K562 (cell line): ENCODE data around the gene SLC9A1. TPM values are rescaled to one million over a fixed set of nuclear protein-coding genes. Genes with fewer than 3 reads are reported as not detected.

ENCODE experiments used
- BHLHE40 ChIP-seq: IDR thresholded peaks from 2 replicates; pipeline ENCODE4 v1.6.1; 2011; ENCODE audit warnings: low read length, improper control_type of control experiment
- CBFB ChIP-seq: sonication (generic); formaldehyde crosslinking; IDR thresholded peaks from 2 replicates; pipeline ENCODE4 v1.4.0; 2020; ENCODE audit warnings: mild to moderate bottlenecking, missing genetic modification reagents
- CCNT2 ChIP-seq: IDR thresholded peaks from 2 replicates; pipeline ENCODE4 v1.6.1; 2011; ENCODE audit warnings: borderline replicate concordance, low read depth, mild to moderate bottlenecking, moderate library complexity, mixed read lengths, low read length; ENCODE audit not compliant: insufficient read length; ENCODE audit errors: extremely low read depth
- MECOM ChIP-seq: fragments of 250-450 bp; sonication (Bioruptor Pico); IDR thresholded peaks from 2 replicates; pipeline ENCODE4 v1.8.0; 2022; ENCODE audit warnings: inconsistent platforms
- MEF2A ChIP-seq: IDR thresholded peaks from 2 replicates; pipeline ENCODE4 v1.6.1; 2011; ENCODE audit warnings: low read depth, mild to moderate bottlenecking, low read length, moderate library complexity; ENCODE audit not compliant: control insufficient read depth
- SAFB ChIP-seq: fragments of 200-400 bp; formaldehyde crosslinking; IDR thresholded peaks from 2 replicates; pipeline ENCODE4 v1.6.1; 2017; ENCODE audit warnings: low read depth, low read length, borderline replicate concordance
- SPI1 ChIP-seq: IDR thresholded peaks from 2 replicates; pipeline ENCODE4 v1.6.1; 2011; ENCODE audit warnings: low read depth, low read length, control low read depth, borderline replicate concordance
- TSHZ1 ChIP-seq: fragments of 250-450 bp; sonication (Bioruptor Pico); IDR thresholded peaks from 2 replicates; pipeline ENCODE4 v1.4.0; 2020; ENCODE audit warnings: mild to moderate bottlenecking, moderate library complexity
- ZBTB9 ChIP-seq: fragments of 450-650 bp; formaldehyde crosslinking; IDR thresholded peaks from 2 replicates; pipeline ENCODE4 v1.4.0; 2020; ENCODE audit warnings: mild to moderate bottlenecking, moderate library complexity
- ZKSCAN8 ChIP-seq: fragments of 200-800 bp; sonication (Bioruptor generic); IDR thresholded peaks from 2 replicates; pipeline ENCODE4 v1.6.1; 2016; ENCODE audit warnings: missing genetic modification characterization, missing compliant biosample characterization
- polyA plus RNA-seq, 8 experiments: library from polyadenylated mRNA; depleted of rRNA in 4 of 8; stranded (reverse) in 5 of 8; unstranded in 3 of 8; fragments of >200 nt; fragmentation: Nextera tagmentation in 2 of 8; fragmentation: Illumina TruSeq in 1 of 8; extraction: Ambion mirVana in 2 of 8; extraction: Trizol in 1 of 8; gene quantifications; 2 replicates each; pipeline versions ENCODE4 v1.2.1 to v1.2.3, GENCODE V29; 2011 to 2014; ENCODE audit warnings: inconsistent platforms in 1 of 8, missing spikeins in 1 of 8
- total RNA-seq, 7 experiments: library from RNA; depleted of rRNA in 6 of 7; stranded (reverse); fragments of >200 nt in 6 of 7; fragmentation: Illumina TruSeq in 2 of 7; extraction: Trizol in 2 of 7; gene quantifications; 2 replicates each; pipeline versions ENCODE4 v1.2.1 to v1.2.3, GENCODE V29; 2011 to 2021; ENCODE audit warnings: low replicate concordance in 1 of 7

Gene SLC9A1
- total and polyA plus RNA-seq, 9 of the 15 experiments (the other 6 are each of a cell fraction or from before 2014, with no cell fraction given): 0.59 to 14.4 (median 2.0) TPM

- no peak for TF ChIP-seq TSHZ1
- TF ChIP-seq SAFB: no peak
- no peak for TF ChIP-seq ZBTB9 (CRISPR knock-in tag)
- TF ChIP-seq MEF2A: no peak
- no peak for TF ChIP-seq MECOM (CRISPR knock-in tag)
- no peak for TF ChIP-seq BHLHE40
- TF ChIP-seq SPI1: no peak
- no peak for TF ChIP-seq CCNT2
- TF ChIP-seq ZKSCAN8 (CRISPR knock-in tag): no peak
- TF ChIP-seq CBFB: no peak
- TF ChIP-seq, all 486 proteins: peak for 0
These were observed 94.0 kb downstream of the SLC9A1 start (continued) for GRCh38 chr1:27060891-27061290.
